GM18867 (cell line): ENCODE results near the gene MYL11.

ENCODE experiments used
- ATAC-seq: cut with Tn5 transposase; IDR thresholded peaks from one replicate; pipeline ENCODE4 v1.9.1; 2021; ENCODE audit warnings: mild to moderate bottlenecking, moderate library complexity; ENCODE audit not compliant: unreplicated experiment

MYL11 gene

GRCh38 chr16:30369938-30370455 is 4.6 kb upstream of the MYL11 start:
- peak; percentile 9 for ATAC-seq

GRCh38 chr16:30370456-30371247 is 4.0 kb upstream of the MYL11 start, which contains the start of gene TBC1D10B:
TSS of gene TBC1D10B (minus strand) at chr16:30370494. CDS start at chr16:30370183, 311 bp downstream.
- peak; percentile 74 for ATAC-seq

DNA sequence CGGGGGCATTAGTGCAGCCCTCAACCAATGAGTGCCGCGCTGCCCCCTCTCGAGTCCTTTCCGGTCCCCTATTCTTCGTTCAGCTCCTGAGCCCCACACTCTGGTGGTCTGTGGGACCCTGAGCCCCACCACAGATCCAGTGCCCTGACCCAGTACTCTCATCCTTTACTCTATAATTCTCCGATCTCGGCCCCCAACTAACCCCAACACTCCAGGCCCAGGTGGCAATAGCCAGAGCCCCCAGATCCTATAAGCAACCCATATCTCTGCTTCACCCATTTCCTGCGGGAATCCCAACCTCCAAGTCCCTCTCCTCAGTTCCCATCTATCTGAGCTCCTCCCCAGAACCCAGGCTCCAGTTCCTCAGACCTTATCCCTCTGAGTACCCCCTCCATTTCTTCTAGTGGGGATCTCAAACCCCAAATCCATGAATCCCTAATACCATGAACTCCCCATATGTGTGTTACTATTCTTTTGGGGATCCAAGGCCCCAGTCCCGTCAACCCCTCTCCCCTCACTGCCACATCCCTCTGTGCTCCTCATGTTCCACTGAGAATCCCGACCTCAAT is 3.3 kb upstream of the MYL11 start:
- no peak for ATAC-seq

GRCh38 chr16:30372038-30372712 is 2.4 kb upstream of the MYL11 start:
- ATAC-seq = no peak

- ATAC-seq = no peak
Measured at GRCh38 chr16:30372725-30373124, 1.9 kb upstream of the MYL11 start.

DNA sequence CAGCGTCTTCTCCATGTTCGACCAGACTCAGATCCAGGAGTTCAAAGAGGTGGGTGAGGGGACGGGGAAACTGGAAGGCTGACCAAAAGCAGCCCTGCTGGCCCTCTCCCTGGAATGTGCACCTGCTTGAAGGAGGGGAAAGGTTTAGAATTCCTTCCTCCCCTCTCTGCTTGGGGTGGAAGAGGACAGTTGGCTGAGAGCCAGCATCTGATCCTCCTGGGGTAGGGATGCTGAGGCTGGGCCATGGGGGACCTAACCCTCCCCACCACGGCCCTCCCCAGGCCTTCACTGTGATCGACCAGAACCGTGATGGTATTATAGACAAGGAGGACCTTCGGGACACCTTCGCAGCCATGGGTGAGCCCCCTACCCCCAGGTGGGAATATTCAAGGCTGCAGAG is 1.3 kb downstream of the MYL11 start:
- no peak for ATAC-seq

- no peak for ATAC-seq
Measured at GRCh38 chr16:30376461-30376902, 1.9 kb downstream of the MYL11 start.

- no peak for ATAC-seq
Measured at GRCh38 chr16:30377050-30377811, 2.6 kb downstream of the MYL11 start.

GRCh38 chr16:30377812-30378235 is 3.2 kb downstream of the MYL11 start:
- ATAC-seq = peak; percentile 35

DNA sequence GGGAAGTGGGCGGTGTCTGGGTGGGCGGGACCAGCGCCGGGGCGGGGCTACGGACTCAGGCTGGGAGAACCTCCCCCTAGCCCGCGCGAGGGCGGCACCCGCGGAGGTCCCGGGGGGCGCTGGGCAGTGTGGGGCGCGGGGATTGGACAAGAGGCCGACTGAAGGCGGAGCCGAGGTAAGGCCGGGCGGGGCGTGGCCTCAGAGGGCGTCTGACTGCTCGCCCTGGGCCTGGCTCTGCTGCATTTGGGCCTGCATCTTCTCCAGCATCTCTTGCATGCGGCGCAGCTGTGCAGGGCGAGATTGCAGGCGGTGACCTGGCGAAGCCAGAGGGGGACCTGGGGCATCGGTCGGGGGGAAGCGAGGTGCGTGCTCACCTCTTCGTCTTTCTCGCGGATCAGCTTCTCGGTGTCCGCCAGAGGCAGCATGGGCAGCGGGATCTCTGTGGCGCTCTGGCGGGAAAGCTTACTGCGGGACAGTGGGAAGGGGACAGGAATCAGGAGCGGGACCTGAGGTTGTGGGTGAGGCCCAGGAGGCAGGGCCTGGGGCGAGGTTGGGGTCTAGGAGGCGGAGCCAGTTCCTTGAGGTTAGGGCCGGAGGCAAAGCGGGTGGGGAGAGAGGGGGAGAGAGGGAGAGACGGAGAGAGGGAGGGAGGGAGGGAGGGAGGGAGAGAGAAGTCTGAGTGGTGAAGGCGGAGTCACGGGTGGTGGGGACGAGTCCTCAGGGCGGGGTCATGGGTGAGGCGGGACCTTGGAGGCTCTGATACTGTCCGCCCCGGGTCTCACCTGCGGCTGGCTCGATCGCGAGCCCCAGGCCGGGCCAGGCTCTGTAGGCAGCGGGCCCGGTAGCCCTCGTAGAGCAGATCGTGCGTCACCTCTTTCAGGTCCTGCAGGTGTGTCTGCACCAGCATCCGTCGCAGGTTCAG is 3.9 kb downstream of the MYL11 start:
- ATAC-seq = peak; percentile 83

DNA sequence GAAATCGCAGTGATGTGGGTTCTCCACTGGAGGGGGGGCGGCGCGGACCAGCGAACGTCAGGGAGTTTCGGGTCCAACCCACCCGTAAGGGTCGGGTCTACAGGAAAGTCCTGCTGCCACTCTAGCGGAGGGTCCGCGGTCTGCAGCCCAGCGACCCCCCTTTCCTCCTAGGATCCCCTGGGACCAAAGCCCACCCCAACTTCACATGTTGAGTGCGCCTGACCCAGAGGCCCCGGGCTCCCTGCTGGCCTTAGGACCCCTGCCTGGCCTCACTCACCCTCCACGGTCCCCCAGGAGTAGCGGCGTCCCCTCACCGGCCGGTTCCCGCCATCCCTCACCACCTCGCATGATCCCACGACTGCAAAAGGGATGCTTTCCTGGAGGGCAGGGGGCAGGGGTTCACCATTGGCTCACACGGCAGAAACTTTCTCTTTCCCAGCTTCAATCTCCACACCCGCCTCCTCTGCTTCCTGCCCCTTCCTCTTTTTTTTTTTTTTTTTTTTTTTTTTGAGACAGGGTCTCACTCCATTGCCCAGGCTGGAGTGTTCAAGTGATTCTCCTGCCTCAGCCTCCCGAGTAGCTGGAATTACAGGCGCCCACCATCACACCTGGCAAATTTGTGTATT is 4.7 kb downstream of the MYL11 start:
- ATAC-seq = no peak

DNA sequence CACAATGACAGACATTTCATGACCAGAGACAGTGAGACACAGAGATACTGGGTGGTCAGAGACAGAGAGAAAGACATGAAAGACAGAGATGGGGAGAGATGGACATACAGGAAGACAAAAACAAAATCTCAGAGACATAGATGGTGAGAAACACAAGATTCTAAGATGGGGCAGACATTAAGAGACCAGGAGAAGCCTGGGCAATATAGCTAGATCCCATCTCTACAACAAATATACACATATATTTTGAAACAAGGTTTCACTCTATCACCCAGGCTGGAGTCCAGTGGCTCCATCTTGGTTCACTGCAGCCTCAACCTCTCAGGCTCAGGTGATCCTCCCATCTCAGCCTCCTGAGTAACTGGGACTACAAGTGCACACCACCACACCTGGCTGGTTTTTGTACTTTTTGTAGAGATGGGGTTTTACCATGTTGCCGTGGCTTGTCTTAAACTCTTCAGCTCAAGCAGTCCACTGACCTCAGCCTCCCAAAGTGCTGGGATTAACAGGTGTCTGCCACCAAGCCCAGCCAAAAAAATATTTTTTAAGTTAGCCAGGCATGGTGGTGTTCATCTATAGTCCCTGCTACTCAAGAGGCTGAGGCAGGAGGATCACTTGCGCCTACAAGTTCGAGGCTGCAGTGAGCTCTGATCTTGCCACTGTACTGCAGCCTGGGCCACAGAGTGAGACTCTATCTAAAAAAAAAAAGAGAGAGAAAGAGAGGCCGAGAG is 5.6 kb downstream of the MYL11 start:
- ATAC-seq = no peak

DNA sequence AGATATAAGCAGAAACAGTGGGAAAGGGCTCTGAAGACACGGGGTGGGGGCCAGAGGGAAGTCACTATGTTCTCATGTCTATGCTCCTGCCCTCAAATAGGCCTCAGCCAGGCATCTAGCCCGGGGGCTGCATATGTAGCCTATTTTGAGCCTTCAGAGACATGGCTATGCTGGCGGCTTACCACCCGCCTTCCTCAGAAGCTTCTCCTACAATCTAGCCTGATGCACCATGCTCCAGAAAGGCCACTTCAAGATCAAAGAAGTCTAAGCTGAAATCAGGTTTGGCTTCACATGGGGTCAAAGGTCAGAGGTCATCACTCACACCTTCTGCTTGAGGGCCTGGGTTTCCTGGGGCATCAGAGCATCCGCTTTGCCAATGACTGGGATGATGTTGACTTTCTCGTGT is 6.2 kb downstream of the MYL11 start:
- ATAC-seq = no peak

- ATAC-seq = no peak
Measured at GRCh38 chr16:30381291-30382041, 6.9 kb downstream of the MYL11 start.

DNA sequence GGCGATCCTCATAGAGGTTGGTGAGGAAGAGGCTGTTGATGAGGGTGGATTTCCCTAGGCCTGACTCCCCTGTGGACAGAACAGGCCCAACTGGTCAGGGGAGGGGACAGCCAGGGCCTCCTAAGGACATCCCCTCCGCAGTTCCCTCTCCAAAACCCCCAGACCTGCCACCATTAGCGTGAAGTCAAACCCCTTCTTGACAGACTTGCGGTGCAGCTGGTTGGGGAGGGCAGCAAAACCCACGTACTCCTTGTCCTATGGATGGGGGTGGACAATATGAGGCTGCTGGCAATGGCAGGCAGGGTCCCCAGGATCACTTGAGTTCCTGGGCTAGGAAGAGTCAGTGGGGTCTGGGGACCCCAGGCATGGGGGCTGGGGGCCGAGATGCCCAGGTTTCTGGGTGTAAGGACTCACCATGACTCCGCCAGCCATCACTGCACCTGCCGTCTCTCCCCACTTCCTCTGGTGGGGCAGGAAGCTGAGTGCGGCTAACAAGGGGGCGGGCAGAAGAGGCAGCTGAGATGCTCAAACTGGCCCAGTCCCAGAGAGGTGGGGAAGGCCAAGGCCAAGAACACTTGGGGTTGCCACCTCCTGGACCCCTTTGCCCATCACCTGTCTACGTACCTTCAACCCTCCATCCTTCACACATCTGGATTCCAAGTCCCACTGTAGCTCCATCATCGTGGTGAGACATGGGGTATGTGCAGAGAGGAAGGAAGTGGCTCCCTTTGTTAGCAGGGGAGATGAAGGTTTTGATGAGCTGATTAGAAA is 7.7 kb downstream of the MYL11 start, which contains the start of gene SEPTIN1:
TSS of gene SEPTIN1 (minus strand) at position 451 of the 771 bp plus-strand sequence. CDS start at position 432, 19 bp downstream.
- ATAC-seq = peak; percentile 27

- ATAC-seq = no peak
Measured at GRCh38 chr16:30383521-30383920, 8.9 kb downstream of the MYL11 start.

DNA sequence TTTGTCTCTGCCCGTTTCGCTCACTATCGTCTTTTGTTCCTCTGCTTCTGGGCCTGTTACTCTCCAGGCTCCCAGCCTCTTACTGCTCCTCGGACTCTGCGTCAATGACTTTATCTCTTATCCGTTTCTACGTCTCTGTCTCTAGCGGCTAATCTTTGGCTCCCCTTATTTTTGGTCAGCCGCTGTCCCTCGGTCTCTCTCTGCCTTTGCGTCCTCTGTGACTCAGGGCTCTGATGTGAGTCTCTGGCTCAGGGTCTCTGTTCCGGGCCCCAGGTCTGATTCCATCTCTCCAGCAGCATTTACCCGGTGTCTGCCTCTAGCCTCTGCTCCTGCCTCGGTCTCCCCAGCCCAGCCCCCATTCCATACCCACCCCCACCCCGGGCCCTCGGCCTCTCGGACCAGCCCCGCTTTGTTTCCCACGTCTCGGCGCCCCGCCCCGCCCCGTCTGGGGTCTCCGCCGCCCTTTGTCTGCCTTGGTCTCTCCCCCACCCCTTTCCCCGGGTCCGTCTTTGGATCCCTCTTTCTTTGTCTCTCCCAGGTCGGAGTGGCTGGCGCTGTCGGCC is 20.1 kb downstream of the MYL11 start:
- no peak for ATAC-seq
